ENCODE measurements around the gene SYT15.
"Not testable (repeated sequence)": the region's sequence is repeated elsewhere in the genome, so short reads cannot be mapped to it uniquely, and the experiment has no call there.

The SYT15 gene

DNA sequence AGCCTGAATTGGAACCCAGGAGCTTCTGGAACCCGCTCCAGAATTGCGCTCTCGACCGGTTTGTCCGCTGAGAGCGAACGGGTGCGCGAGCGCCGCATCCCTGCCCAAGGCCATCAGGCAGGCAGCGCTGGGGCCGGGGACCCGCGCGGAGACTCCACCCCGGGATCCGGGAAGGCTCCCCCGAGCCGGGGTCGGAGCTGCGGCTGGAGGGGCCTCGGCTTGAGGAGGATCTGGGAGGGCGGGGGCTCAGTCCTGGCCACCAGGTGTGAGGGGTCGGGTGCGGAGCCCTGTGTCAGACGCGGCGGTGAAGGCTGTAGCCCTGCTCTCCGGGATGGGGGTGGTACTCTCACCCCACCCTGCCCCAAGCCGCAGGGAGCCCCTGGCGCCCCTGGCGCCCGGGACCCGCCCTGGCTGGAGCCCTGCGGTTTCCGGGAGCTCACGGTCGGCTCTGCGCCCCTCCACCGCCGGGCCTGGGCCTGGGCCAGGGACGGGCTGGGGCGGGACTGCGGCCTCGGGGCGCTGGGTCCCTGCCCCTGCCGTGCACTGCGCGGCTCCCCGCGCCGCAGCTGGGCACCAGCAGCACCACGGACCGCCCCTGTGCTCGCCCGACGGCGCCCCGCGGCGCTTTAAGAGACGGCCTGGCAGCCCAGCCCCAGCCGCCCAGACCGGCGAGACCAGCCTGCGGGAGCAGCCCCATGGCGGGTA lies at the start of gene SYT15:
TSS of gene SYT15 (plus strand) at position 655 of the 705 bp plus-strand sequence. CDS start at position 696, 41 bp downstream.
- not testable (repeated sequence) for DNase-seq (ENCODE audit: low read depth in 2 of 2)

- not testable (repeated sequence) for DNase-seq (ENCODE audit: low read depth in 2 of 2)
Observed at GRCh38 chr10:46529742-46530141, 49.2 kb upstream of the SYT15 start.

- DNase-seq (ENCODE audit: low read depth in 2 of 2), result peak; percentile 97 to 98
Observed at GRCh38 chr10:46530249-46531186, 48.4 kb upstream of the SYT15 start.

DNA sequence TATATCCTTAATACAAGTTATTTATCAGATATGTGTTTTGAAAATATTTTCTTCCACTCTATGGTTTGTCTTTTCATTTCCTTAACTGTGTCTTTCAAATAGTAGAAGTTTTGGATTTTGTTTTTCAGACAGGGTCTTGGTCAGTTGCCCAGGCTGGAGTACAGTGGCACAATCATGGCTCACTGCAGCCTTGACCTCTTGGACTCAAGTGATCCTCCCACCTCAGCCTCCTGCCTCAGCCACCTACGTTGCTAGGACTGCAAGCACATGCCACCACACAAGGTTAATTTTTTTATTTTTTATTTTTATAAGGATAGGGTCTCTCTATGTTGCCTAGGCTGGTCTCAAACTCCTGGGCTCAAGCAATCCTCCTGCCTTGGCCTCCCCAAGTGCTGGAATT lies 46.7 kb upstream of the SYT15 start:
- not testable (repeated sequence) for DNase-seq (ENCODE audit: low read depth in 2 of 2)

DNA sequence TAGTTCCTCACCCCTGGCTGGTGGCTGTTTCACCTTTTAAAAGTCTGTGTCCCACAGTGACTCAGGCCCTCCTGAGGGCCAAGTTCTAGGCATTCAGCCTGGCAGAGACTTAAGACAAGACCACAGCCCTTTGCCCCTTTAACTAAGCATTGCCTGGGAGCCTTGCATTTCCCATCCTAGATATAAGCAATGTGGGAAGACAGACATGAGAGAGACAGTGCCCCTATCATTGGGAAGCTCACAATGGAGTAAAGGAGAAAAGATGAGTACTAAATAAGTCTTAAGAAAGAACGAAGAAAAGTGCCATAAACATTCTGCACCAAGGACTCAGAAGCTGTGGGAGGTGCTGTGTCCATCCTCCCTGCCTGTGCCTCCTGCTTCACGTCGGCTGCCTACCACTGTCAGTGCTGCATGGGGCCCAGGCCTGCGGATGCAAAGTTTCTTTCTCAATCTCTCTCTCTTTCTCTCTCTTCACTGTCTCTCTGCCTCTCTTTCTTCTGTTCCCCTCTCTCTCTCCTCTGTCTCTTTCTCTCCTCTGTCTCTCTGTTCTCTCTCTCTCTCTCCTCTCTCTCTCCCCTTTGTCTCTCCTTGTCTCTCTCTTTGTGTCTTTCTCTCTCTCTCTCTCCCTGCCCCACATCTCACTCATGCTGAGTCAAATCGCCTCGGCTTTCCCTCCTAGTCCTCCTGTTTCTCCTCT lies 44.0 kb upstream of the SYT15 start:
- no peak for DNase-seq (ENCODE audit: low read depth in 2 of 2)

DNA sequence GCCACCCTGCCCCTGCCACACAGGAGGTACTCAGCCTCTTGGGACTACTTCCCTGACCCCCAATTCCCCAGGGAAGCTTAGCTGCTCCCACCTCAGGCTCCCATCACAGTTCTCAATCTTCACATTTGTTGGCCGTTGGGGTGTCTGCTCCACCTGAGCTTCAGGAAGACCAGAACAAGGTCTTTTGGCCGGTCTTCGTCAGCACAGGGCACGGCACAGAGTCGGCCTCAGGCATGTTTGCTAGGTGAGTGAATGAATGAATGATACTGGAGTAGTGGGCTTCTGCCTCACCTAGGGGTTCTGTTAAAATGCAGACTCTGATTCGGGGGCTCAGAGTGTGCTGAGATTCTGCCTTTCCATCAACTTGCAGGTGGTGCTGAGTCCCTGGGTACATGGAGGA lies 42.8 kb upstream of the SYT15 start:
- DNase-seq (ENCODE audit: low read depth in 2 of 2), result no peak

GRCh38 chr10:46536781-46537180 lies 42.1 kb upstream of the SYT15 start:
- DNase-seq (ENCODE audit: low read depth in 2 of 2), result no peak

DNA sequence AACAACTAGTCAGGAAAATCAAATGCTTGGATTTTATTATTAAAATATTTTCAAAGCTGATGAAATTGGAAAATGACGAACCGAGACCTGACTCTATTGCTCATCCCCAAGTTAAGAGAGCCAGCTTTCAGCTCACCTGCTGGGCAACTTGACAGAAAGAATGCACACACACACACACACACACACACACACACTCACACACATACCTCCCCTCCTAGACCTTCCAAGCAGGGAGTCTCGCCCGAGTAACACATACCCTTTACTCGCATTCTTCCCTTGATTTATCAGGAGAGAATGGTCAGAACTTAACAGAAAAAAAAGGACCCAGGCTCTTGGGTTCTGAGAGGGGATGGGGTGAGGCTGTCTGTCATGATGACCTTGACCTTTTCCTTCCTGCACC lies 41.6 kb upstream of the SYT15 start:
- no peak for DNase-seq (ENCODE audit: low read depth in 2 of 2)

- no peak for DNase-seq (ENCODE audit: low read depth in 2 of 2)
Observed at GRCh38 chr10:46538155-46538554, 40.8 kb upstream of the SYT15 start.

GRCh38 chr10:46538717-46539426 lies 40.1 kb upstream of the SYT15 start:
- DNase-seq (ENCODE audit: low read depth in 2 of 2), result no peak

DNA sequence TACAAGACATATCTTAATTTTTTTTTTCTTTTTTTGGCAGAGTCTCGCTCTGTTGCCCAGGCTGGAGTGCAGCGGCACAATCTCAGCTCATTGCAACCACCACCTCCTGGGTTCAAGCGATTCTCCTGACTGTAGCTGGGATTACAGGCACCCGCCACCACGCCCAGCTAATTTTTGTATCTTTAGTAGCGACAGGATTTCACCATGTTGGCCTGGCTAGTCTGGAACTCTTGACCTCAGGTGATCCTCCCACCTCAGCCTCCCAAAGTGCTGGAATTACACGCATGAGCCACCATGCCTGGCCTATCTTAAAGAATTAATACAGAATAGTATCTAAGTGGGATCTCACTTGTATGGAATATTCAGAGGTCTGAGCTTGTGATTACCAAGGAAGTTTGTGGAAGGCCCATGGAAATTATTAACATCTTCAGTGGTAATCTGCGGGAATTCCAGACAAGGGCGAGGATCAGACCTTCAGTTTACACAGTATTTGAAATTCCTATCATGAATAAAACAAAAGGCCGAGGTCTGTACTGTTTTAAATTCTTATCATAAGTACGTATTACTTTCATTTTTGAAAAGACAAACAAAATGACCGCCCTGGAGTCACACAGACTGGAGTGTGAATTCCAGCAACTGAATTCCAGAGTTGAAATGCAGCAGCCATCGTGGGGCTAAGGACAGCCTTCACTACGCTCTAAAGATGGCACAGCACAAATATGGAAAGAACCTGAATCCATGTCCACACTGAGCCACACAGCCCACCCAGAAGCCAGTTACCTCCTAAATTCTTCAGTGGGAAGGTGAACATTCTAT lies 39.1 kb upstream of the SYT15 start:
- DNase-seq (ENCODE audit: low read depth in 2 of 2), result no peak

GRCh38 chr10:46540412-46541016 lies 38.4 kb upstream of the SYT15 start:
- DNase-seq (ENCODE audit: low read depth in 2 of 2), result no peak

DNA sequence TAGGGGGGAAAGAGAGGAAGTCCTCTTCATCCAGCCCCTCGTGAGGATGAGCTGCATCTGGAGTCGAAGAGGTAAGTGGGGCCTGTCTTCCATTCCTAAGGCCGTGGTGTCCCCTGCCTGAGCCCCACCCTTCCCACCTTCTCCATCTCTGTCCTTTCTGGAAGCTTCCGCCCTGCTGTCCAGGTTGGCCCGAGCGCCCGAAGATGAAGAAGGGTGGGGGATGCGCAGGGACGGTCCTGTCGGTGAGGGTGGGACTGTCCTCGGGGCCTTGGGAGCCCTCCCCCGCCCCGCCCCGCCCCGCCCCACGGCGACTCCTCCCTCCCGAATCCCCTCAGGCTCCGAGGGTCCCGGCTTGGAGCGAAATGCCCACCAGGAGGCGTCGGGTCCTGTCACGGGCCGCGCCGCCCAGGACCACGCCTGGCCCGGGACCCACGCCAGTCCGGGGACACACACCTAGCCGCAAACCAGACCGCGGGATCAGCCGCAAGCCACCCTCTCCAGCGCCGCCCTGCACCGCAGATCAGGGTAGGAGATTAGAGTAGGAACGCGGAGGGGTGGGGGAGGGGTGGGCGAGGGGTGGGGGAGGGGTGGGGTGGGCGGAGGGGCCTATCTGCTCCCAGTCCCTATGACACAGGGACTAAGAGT lies 37.8 kb upstream of the SYT15 start:
- no peak for DNase-seq (ENCODE audit: low read depth in 2 of 2)

GRCh38 chr10:46541735-46542566 lies 37.0 kb upstream of the SYT15 start:
- DNase-seq (ENCODE audit: low read depth in 2 of 2), result no peak

DNA sequence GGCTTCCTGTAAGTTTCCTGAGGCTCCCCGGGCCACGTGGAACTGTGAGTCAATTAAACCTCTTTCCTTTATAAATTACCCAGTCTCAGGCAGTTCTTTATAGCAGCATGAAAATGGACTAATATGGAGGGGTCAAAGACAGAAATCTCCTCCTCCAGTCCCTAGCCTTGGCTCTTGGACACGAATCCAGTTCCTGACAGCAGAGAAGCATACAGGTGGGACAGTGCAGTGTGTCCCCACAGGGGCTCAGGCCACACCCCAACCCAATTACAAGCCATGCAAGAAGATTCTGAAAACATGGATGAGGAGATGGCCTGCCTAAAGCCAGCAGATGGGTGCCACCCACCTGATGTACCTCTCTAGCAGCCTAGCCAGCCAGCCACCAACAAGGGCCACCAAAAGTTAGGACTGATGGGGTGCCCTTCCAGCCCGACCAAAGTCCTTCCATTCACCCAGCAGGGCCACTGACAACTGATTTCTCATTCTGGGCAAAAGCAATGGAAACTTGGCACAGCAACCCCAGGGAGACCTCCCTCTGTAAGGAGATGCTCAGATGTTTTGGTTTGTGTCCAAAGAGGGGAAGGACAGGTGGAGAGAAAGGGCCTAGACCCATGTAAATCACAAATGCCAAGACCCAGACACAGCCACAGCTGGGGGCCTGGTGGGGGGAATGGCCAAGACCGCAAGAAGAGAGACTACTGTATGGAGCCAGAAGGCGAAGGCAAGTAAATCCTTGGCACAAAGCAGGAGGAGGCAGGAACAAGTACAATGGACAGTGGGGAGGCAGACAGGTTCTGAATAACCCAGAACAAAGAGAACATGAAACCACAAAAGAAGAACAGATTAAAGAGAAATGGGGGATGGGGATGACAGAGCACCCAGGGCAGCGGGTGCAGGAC lies 36.1 kb upstream of the SYT15 start:
- no peak for DNase-seq (ENCODE audit: low read depth in 2 of 2)

GRCh38 chr10:46543466-46544377 lies 35.2 kb upstream of the SYT15 start:
- no peak for DNase-seq (ENCODE audit: low read depth in 2 of 2)

Data from fibroblast of skin of left biceps (primary cell).